ENCODE data around the gene CD19. TPM values are rescaled to one million over a fixed set of nuclear protein-coding genes. Genes with fewer than 3 reads are reported as not detected.

The CD19 gene
- polyA plus RNA-seq, 1 donor from 2014 or later: not detected

GRCh38 chr16:28930652-28931051, 1.1 kb upstream of the CD19 start:
- no peaks in the 10 kb centered on the region for H3K36me3 ChIP-seq (ENCODE audit: insufficient read depth, low read length)
- H3K4me2 ChIP-seq (ENCODE audit: low read length): no peak overlapping the region
- no peaks in the 10 kb centered on the region for H3K79me2 ChIP-seq (replicated peaks; ENCODE audit: insufficient read depth, low read length)
- no peaks in the 10 kb centered on the region for H3K9me3 ChIP-seq (ENCODE audit: low read length)
- no peaks in the 10 kb centered on the region for H3F3A ChIP-seq (ENCODE audit: insufficient read depth, low read length, poor library complexity, severe bottlenecking)
- H2AFZ ChIP-seq (ENCODE audit: low read depth, low read length): no peak overlapping the region
- no peaks in the 10 kb centered on the region for H4K20me1 ChIP-seq (ENCODE audit: insufficient read depth)
- TF ChIP-seq MXI1 (conservative IDR thresholded peaks at IDR 0.05; ENCODE audit: poor library complexity, severe bottlenecking): no peak
- TF ChIP-seq EZH2 (IDR thresholded peaks at IDR 0.05; ENCODE audit: borderline replicate concordance, insufficient read depth, low read length, poor library complexity, severe bottlenecking): no peak
- no peak for TF ChIP-seq RAD21 (conservative IDR thresholded peaks at IDR 0.05)
- no peak for TF ChIP-seq POLR2AphosphoS5 (IDR thresholded peaks at IDR 0.05)
- TF ChIP-seq, protein P1, sequence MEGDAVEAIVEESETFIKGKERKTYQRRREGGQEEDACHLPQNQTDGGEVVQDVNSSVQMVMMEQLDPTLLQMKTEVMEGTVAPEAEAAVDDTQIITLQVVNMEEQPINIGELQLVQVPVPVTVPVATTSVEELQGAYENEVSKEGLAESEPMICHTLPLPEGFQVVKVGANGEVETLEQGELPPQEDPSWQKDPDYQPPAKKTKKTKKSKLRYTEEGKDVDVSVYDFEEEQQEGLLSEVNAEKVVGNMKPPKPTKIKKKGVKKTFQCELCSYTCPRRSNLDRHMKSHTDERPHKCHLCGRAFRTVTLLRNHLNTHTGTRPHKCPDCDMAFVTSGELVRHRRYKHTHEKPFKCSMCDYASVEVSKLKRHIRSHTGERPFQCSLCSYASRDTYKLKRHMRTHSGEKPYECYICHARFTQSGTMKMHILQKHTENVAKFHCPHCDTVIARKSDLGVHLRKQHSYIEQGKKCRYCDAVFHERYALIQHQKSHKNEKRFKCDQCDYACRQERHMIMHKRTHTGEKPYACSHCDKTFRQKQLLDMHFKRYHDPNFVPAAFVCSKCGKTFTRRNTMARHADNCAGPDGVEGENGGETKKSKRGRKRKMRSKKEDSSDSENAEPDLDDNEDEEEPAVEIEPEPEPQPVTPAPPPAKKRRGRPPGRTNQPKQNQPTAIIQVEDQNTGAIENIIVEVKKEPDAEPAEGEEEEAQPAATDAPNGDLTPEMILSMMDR (IDR thresholded peaks at IDR 0.05; ENCODE audit: poor library complexity, severe bottlenecking): no peak
- no peak for TF ChIP-seq TAF1 (IDR thresholded peaks at IDR 0.05; ENCODE audit: low read depth)
- TF ChIP-seq SMC3 (conservative IDR thresholded peaks at IDR 0.05; ENCODE audit: poor library complexity): no peak
- TF ChIP-seq, protein P2, sequence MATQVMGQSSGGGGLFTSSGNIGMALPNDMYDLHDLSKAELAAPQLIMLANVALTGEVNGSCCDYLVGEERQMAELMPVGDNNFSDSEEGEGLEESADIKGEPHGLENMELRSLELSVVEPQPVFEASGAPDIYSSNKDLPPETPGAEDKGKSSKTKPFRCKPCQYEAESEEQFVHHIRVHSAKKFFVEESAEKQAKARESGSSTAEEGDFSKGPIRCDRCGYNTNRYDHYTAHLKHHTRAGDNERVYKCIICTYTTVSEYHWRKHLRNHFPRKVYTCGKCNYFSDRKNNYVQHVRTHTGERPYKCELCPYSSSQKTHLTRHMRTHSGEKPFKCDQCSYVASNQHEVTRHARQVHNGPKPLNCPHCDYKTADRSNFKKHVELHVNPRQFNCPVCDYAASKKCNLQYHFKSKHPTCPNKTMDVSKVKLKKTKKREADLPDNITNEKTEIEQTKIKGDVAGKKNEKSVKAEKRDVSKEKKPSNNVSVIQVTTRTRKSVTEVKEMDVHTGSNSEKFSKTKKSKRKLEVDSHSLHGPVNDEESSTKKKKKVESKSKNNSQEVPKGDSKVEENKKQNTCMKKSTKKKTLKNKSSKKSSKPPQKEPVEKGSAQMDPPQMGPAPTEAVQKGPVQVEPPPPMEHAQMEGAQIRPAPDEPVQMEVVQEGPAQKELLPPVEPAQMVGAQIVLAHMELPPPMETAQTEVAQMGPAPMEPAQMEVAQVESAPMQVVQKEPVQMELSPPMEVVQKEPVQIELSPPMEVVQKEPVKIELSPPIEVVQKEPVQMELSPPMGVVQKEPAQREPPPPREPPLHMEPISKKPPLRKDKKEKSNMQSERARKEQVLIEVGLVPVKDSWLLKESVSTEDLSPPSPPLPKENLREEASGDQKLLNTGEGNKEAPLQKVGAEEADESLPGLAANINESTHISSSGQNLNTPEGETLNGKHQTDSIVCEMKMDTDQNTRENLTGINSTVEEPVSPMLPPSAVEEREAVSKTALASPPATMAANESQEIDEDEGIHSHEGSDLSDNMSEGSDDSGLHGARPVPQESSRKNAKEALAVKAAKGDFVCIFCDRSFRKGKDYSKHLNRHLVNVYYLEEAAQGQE (IDR thresholded peaks at IDR 0.05; ENCODE audit: borderline replicate concordance): no peak
- no peak for TF ChIP-seq EP300 (conservative IDR thresholded peaks at IDR 0.05; ENCODE audit: poor library complexity, severe bottlenecking)
- no peak overlapping the region for H3K9ac ChIP-seq (ENCODE audit: low read length)
- H3K9me2 ChIP-seq (ENCODE audit: insufficient read depth, low read length): no peaks in the 10 kb centered on the region
- no peak overlapping the region for H3K27ac ChIP-seq (ENCODE audit: low read length)
- H3K4me3 ChIP-seq (ENCODE audit: low read length): no peak overlapping the region
- H3K27me3 ChIP-seq (ENCODE audit: insufficient read depth, low read depth, low read length): no peaks in the 10 kb centered on the region

- Histone ChIP-seq H3K9ac (ENCODE audit: low read length) (no peak overlapping the region), H3K36me3 (ENCODE audit: insufficient read depth, low read length) (no peaks in the 10 kb centered on the region), H3K9me2 (ENCODE audit: insufficient read depth, low read length) (no peaks in the 10 kb centered on the region), H2AFZ (ENCODE audit: low read depth, low read length) (no peak overlapping the region), H3K9me3 (ENCODE audit: low read length) (no peaks in the 10 kb centered on the region), H3K79me2 (replicated peaks; ENCODE audit: insufficient read depth, low read length) (no peaks in the 10 kb centered on the region), H3K27me3 (ENCODE audit: insufficient read depth, low read depth, low read length) (no peaks in the 10 kb centered on the region), H3K4me2 (ENCODE audit: low read length) (no peak overlapping the region), H3K4me3 (ENCODE audit: low read length) (no peak overlapping the region), H3K27ac (ENCODE audit: low read length) (no peak overlapping the region), H4K20me1 (ENCODE audit: insufficient read depth) (no peaks in the 10 kb centered on the region), H3F3A (ENCODE audit: insufficient read depth, low read length, poor library complexity, severe bottlenecking) (no peaks in the 10 kb centered on the region)
- no peak for TF ChIP-seq EP300 (conservative IDR thresholded peaks at IDR 0.05; ENCODE audit: poor library complexity, severe bottlenecking)
- no peak for TF ChIP-seq TAF1 (IDR thresholded peaks at IDR 0.05; ENCODE audit: low read depth)
- TF ChIP-seq, protein P1 (IDR thresholded peaks at IDR 0.05; ENCODE audit: poor library complexity, severe bottlenecking): no peak
- TF ChIP-seq EZH2 (IDR thresholded peaks at IDR 0.05; ENCODE audit: borderline replicate concordance, insufficient read depth, low read length, poor library complexity, severe bottlenecking): no peak
- TF ChIP-seq MXI1 (conservative IDR thresholded peaks at IDR 0.05; ENCODE audit: poor library complexity, severe bottlenecking): no peak
- no peak for TF ChIP-seq POLR2AphosphoS5 (IDR thresholded peaks at IDR 0.05)
- TF ChIP-seq, protein P2 (IDR thresholded peaks at IDR 0.05; ENCODE audit: borderline replicate concordance): no peak
- TF ChIP-seq SMC3 (conservative IDR thresholded peaks at IDR 0.05; ENCODE audit: poor library complexity): no peak
- TF ChIP-seq RAD21 (conservative IDR thresholded peaks at IDR 0.05): no peak
Observed at GRCh38 chr16:28932339-28933141, 769 bp downstream of the CD19 start.

All from neural cell (in vitro differentiated cells).